ENCODE data around the gene ATP11A.

ATP11A gene

DNA sequence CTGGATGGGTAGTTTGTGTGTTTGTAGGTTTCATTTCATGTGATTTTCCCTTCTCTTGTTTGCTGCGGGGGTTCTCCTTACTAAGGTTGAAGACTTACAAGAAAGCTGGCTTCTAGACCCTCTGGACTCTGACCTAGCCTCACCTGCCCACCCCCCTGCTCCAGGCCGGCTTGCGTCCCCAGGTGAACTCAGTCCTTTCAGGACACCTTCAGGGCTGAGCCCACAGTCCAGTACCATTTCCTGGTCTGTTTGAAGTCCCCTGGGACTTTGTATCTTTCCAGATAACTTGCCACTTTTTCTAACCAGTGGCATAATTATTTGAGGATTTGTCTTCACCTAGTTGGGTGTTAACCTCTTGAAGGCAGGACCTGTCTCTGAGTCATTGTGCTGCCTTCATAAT lies 227.9 kb downstream of the ATP11A start:
- DNase-seq, result no peak

DNA sequence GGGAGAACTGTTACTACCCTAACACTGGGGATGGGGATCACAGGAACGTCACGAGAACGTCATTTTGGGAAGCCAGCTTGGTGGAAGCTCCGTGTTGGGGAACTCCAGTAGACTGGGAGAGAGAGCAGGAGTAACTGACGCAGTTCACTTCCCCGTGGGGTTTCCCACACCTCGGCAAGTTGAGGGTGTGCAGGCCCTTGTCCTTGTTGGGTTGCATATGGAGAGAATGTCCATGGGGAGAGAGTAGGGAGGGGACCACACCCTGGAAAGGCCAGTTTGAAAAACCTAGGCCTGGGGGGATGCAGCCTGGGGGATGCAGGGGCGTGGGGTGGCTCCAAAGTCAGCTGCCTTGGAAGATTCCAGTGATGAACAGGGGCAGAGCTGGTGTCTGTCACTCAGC lies 228.4 kb downstream of the ATP11A start:
- DNase-seq, result no peak

DNA sequence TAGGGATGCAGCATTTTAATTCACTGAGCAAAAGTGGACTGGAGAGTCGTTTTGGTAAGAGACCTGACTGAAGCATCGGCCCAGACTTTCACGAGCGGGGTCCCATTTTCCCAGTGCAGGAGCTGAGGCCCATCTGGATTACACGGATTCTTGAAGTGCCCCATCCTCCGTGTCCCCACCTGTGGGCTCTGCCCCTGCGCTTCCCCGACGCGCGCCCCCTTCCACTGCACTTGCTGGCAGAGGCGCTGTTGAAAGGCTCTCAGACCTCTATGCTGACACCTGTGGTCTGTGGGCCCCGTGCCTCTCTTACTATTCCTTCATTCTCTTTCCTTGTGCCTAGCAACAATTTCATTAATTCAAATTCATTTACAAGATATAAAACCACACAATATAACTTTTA lies 228.9 kb downstream of the ATP11A start:
- no peak for DNase-seq

DNA sequence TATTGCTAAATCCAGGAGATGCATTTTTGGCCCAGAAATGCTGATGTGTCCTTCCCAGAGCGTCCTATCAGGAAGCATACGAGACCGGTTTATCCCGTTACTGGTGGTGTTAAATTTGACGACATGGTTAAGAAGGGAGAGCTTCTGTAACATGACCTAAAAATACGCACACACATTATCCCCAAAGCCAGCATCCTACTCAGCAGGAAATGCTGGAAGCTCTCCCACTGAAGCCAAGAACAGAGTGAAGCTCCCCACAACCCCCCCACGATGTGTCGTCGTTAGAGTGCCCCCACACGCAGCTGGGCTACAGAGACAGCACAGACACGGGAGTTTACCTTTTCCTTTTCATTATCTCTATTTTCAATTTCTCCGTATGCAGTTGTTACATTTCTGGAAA lies 234.1 kb downstream of the ATP11A start:
- no peak for DNase-seq

- DNase-seq, result no peak
Measured at GRCh38 chr13:112924365-112924764, 234.5 kb downstream of the ATP11A start.

DNA sequence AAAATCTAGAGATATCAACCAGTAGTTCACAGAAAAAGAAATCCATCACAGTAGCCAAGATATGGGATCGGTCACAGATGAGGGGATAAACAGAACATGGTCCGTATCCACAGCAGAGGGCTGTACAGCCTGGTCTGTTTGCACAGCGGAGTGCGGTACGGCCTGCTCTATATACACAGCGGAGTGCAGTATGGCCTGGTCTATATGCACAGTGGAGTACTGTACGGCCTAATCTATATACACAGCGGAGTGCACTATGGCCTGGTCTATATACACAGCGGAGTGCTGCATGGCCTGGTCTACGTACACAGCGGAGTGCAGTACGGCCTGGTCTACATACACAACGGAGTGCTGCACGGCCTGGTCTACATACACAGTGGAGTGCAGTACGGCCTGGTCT lies 236.2 kb downstream of the ATP11A start:
- no peak for DNase-seq

DNA sequence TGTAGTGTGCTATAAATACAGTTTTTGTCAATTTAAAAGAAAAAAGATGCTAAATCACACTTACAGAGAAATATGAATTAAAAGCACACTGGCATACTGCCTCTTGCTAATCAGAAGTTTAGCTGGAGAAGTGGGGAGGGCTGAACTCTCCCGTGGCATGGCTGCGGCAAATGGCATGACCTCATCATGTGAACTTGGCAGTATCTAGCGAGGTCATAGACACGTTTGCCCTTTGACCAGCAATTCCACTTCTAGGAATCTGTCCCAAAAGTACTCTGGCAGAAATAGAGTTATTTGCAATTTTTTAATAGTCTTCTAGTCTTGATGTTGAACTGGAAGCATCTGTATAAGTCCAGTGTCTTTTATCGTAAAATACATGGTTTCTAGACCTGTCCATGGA lies 237.2 kb downstream of the ATP11A start:
- no peak for DNase-seq

GRCh38 chr13:112928020-112928971 lies 238.5 kb downstream of the ATP11A start:
- DNase-seq, result no peak

GRCh38 chr13:112928972-112929782 lies 239.3 kb downstream of the ATP11A start:
- DNase-seq, result no peak

DNA sequence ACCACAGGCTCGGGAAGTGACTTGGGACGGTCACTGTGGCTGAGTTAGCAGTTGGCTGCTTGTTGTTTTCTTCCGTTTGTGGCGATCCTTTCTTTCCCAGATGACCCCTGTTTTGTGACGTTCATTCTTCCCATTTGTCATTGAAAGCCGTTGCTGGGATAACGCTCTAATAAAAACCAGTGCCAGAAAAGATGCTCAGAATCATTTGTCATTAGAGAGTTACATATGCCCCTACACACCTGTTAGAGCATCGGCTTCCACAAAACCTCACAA lies 239.9 kb downstream of the ATP11A start:
- DNase-seq, result no peak

DNA sequence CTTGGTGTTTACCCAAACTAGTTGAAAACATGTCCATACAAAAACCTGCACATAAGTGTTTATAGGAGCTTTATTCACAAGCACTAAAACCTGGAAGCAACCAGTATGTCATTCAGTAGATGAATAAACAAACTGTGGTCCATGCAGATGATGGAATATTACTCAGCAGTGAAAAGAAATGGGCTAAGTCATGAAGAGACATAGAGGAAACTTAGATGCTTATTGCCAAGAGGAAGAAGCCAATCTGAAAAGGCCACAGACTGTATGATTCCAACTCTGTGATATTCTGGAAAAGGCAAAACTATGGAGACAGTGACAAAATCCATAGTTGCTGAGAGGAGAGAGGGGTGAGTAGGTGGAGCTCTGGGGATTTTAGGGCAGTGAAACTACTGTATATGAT lies 240.4 kb downstream of the ATP11A start:
- DNase-seq, result no peak

DNA sequence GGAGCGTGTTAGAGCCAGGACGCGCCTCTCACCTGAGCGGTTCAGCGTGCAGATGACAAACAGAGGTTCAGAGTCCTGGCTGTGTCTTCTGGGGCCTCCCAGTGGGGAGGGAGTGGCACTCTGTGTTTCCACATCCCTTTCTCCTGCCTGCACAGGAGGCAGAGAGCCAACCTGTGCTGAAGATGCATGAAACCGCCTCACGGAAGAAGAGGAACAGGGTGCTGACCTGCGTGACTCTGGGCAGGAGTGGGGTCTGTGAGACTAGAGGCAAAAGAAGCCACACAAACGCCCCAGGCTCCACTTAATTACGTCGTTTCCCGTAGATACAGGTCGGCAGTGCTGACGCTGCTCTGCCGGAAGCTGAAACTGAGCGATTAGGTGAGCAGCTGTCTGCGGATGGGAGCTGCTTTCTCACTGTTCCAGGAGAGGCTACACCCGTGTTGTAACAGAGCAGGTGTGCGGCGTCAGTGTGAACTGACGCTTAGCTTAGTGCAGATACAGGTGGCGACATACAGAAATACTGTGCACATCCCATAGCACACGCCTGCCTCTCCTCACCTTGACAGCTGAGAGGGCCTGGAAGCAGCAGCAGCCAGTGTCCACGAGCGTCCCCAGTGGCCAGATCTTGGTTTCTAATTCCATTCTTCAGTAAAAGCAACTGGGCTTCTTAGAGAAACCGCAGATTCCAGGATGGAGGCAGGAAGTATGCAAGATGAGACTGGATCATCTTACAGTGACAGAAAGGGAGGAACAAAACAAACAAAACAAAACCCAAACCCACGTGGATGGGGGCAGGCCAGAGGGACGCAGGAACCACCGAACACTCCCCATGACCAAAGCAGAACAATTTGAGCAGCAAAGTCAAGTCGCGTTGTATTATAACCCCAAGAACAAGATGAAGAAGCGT lies 241.4 kb downstream of the ATP11A start:
- DNase-seq, result no peak

GRCh38 chr13:112932971-112933370 lies 243.1 kb downstream of the ATP11A start:
- DNase-seq, result no peak

DNA sequence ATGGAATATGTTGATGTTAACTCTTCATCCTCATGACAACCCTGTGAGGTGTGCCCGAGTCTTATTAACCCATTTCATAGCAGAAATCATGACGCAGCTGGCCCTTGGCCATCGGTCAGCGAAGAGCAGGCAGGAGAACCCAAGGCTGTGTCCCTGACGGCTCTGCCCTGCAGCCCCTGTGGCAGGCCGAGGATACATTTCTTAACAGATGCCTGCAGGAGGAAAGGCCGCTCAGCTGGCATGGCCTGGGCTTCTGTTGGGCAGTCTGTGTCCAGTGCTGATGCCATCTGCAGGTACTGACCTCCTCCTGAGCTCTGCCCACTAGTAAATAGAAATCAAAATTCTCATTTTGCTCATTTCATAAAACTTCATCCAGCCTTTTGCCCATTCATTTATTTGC lies 243.8 kb downstream of the ATP11A start:
- DNase-seq, result no peak

- no peak for DNase-seq
Measured at GRCh38 chr13:112934078-112934477, 244.2 kb downstream of the ATP11A start.

Data from T-helper 2 cell (primary cell).